SK-N-SH (cell line): ENCODE measurements around the gene GPATCH1. TPM values are rescaled to one million over a fixed set of nuclear protein-coding genes. Genes with fewer than 3 reads are reported as not detected.

Experiments used
- CTCF ChIA-PET: fragments of 300-600, 350-600 bp; formaldehyde crosslinking; extraction: SDS; loops from one replicate; lab custom pipeline; 2021; lab: Yijun Ruan, JAX
- POLR2A ChIA-PET: fragments of 350-600 bp; sonication (Branson Sonifier 250); formaldehyde crosslinking; extraction: SDS; loops from one replicate; lab custom pipeline; 2020; ENCODE audit warnings: antibody characterized with exemption, inconsistent platforms; lab: Yijun Ruan, JAX
- DNase-seq: peaks from one replicate; pipeline ENCODE4 v3.0.0; 2012
- H2AFZ ChIP-seq: fragments of 200-600 bp; sonication (generic); 2 replicates; pipeline ENCODE4 v1.8.1; 2016; ENCODE audit warnings: antibody characterized with exemption, mild to moderate bottlenecking, low read depth
- H3F3A ChIP-seq: fragments of 200-600 bp; sonication (generic); replicated peaks from 2 replicates; pipeline ENCODE3; 2016; ENCODE audit warnings: antibody characterized with exemption, mild to moderate bottlenecking; ENCODE audit not compliant: insufficient read depth
- H3K27ac ChIP-seq, 2 experiments: fragments of 200-500 bp in 1 of 2; fragments of 200-600 bp in 1 of 2; sonication (Bioruptor generic) in 1 of 2; sonication (generic), shearing (Covaris generic) in 1 of 2; 2 replicates each; pipeline versions ENCODE4 v1.5.1 to v1.6.1; 2014 to 2016; ENCODE audit warnings: low read depth in 2 of 2, inconsistent platforms in 1 of 2, low read length in 1 of 2, mild to moderate bottlenecking in 1 of 2, mixed read lengths in 1 of 2
- H3K27me3 ChIP-seq: fragments of 200-600 bp; sonication (generic), shearing (Covaris generic); 2 replicates; pipeline ENCODE4 v1.6.1; 2016; ENCODE audit warnings: mixed run types; ENCODE audit not compliant: insufficient read depth
- H3K36me3 ChIP-seq, 2 experiments: fragments of 200-500 bp in 1 of 2; fragments of 200-600 bp in 1 of 2; sonication (Bioruptor generic) in 1 of 2; sonication (generic) in 1 of 2; replicated peaks in 1 of 2; 2 replicates each; pipeline versions ENCODE3 to v1.5.1; 2014 to 2016; ENCODE audit warnings: low read length in 1 of 2, mild to moderate bottlenecking in 1 of 2; ENCODE audit not compliant: insufficient read depth in 2 of 2, control insufficient read depth in 1 of 2
- H3K4me1 ChIP-seq, 2 experiments: fragments of 200-500 bp in 1 of 2; fragments of 200-600 bp in 1 of 2; sonication (Bioruptor generic) in 1 of 2; sonication (generic), shearing (Covaris generic) in 1 of 2; 2 replicates each; pipeline versions ENCODE4 v1.5.1 to v1.6.1; 2014 to 2016; ENCODE audit warnings: low read depth in 1 of 2, low read length in 1 of 2, mixed run types in 1 of 2; ENCODE audit not compliant: insufficient read depth in 2 of 2, control insufficient read depth in 1 of 2
- H3K4me2 ChIP-seq: fragments of 200-600 bp; sonication (generic), shearing (Covaris generic); 2 replicates; pipeline ENCODE4 v1.6.1; 2017; ENCODE audit warnings: mixed run types
- H3K4me3 ChIP-seq, 2 experiments: fragments of 200-500 bp in 1 of 2; fragments of 200-600 bp in 1 of 2; sonication (Bioruptor generic) in 1 of 2; sonication (generic), shearing (Covaris generic) in 1 of 2; 2 replicates each; pipeline versions ENCODE4 v1.5.1 to v1.8.1; 2014 to 2016; ENCODE audit warnings: low read depth in 2 of 2, inconsistent platforms in 1 of 2, low read length in 1 of 2, mild to moderate bottlenecking in 1 of 2, mixed read lengths in 1 of 2, moderate library complexity in 1 of 2
- H3K79me2 ChIP-seq: fragments of 200-600 bp; sonication (generic); 2 replicates; pipeline ENCODE4 v1.8.1; 2017; ENCODE audit warnings: mild to moderate bottlenecking; ENCODE audit not compliant: insufficient read depth
- H3K9ac ChIP-seq: fragments of 200-600 bp; sonication (generic); 2 replicates; pipeline ENCODE4 v1.6.1; 2017; ENCODE audit warnings: mixed run types
- H3K9me2 ChIP-seq: fragments of 200-600 bp; sonication (generic); 2 replicates; pipeline ENCODE4 v1.6.1; 2017; ENCODE audit warnings: mixed run types
- H3K9me3 ChIP-seq: fragments of 200-600 bp; sonication (generic); 2 replicates; pipeline ENCODE4 v1.6.1; 2017; ENCODE audit warnings: mixed run types, mild to moderate bottlenecking, moderate library complexity
- H4K20me1 ChIP-seq: fragments of 200-600 bp; sonication (generic); 2 replicates; pipeline ENCODE4 v1.6.1; 2017; ENCODE audit warnings: mild to moderate bottlenecking, mixed run types; ENCODE audit not compliant: insufficient read depth
- CTCF ChIP-seq: fragments of 200-600 bp; sonication (generic); IDR thresholded peaks from 2 replicates; pipeline ENCODE4 v1.6.1; 2017; ENCODE audit warnings: antibody characterized with exemption, mild to moderate bottlenecking, moderate library complexity
- FOSL2 ChIP-seq: IDR thresholded peaks from 2 replicates; pipeline ENCODE4 v1.4.0; 2012; ENCODE audit warnings: low read depth, mild to moderate bottlenecking, moderate library complexity, borderline replicate concordance
- FOXM1 ChIP-seq: IDR thresholded peaks from 2 replicates; pipeline ENCODE4 v1.4.0; 2012; ENCODE audit warnings: low read depth, mild to moderate bottlenecking
- GABPA ChIP-seq: IDR thresholded peaks from 2 replicates; pipeline ENCODE4 v1.4.0; 2012; ENCODE audit warnings: low read depth, mild to moderate bottlenecking
- GATA2 ChIP-seq: sonication (generic); formaldehyde crosslinking; IDR thresholded peaks from 2 replicates; pipeline ENCODE4 v1.5.0; 2020; ENCODE audit warnings: mild to moderate bottlenecking, missing genetic modification reagents
- JUND ChIP-seq: IDR thresholded peaks from 2 replicates; pipeline ENCODE4 v1.4.0; 2012
- MAX ChIP-seq: IDR thresholded peaks from 2 replicates; pipeline ENCODE4 v1.4.0; 2012; ENCODE audit warnings: low read depth
- MXI1 ChIP-seq: IDR thresholded peaks from 2 replicates; pipeline ENCODE4 v1.6.1; 2012; ENCODE audit warnings: mild to moderate bottlenecking, low read depth, low read length, improper control_type of control experiment
- PBX3 ChIP-seq: IDR thresholded peaks from 2 replicates; pipeline ENCODE4; 2012
- POLR2AphosphoS5 ChIP-seq: IDR thresholded peaks from 2 replicates; pipeline ENCODE4 v1.6.1; 2012; ENCODE audit warnings: low read depth, low read length
- SIN3A ChIP-seq: IDR thresholded peaks from 2 replicates; pipeline ENCODE4 v1.6.1; 2012; ENCODE audit warnings: low read depth, mild to moderate bottlenecking, low read length, moderate library complexity, borderline replicate concordance
- SMC3 ChIP-seq: IDR thresholded peaks from 2 replicates; pipeline ENCODE4 v1.6.1; 2012; ENCODE audit warnings: low read depth, low read length, improper control_type of control experiment
- USF1 ChIP-seq: IDR thresholded peaks from 2 replicates; pipeline ENCODE4 v1.4.0; 2012; ENCODE audit warnings: low read depth, borderline replicate concordance
- YY1 ChIP-seq: IDR thresholded peaks from 2 replicates; pipeline ENCODE4 v1.4.0; 2012; ENCODE audit warnings: low read depth, mild to moderate bottlenecking
- ZBTB33 ChIP-seq: IDR thresholded peaks from 2 replicates; pipeline ENCODE4 v1.4.0; 2012; ENCODE audit warnings: low read depth, borderline replicate concordance
- WGBS: methylation state at CpG from one replicate; pipeline ENCODE4 v1.1.6; 2017; ENCODE audit warnings: low lambda C conversion rate; 5-methylcytosine and 5-hydroxymethylcytosine counted together
- polyA plus RNA-seq, 3 experiments: library from polyadenylated mRNA; depleted of rRNA; stranded (reverse); fragments of >200 nt; gene quantifications; 2 replicates each; pipeline ENCODE4 v1.2.3, GENCODE V29; 2012

The GPATCH1 gene
- polyA plus RNA-seq, 1 of the 3 experiments (the other 2 are of a cell fraction) = 5.9 TPM

GRCh38 chr19:33139165-33139564 is 58.2 kb downstream of the GPATCH1 start:
- Histone ChIP-seq H3K79me2 (no peaks in the 10 kb centered on the region), H3K9me2 (no peaks in the 10 kb centered on the region), H3K36me3 (no peaks in the 10 kb centered on the region), H3K9ac (no peak overlapping the region), H3K4me1 (peaks cover 0 to 5% of the 10 kb centered on the region in 2 experiments; a peak in 1 of 4 replicates), H3K9me3 (no peaks in the 10 kb centered on the region), H3F3A (no peaks in the 10 kb centered on the region), H3K27ac (no peak overlapping the region), H2AFZ (no peak overlapping the region)
- ChIA-PET CTCF (interaction anchor here (1.2 to 2.9 kb wide), 2 partner anchors 14 to 45 kb away, joined by 3 to 8 read pairs; no protein-coding TSS in a partner anchor), POLR2A (no interaction called here)
- no peak for DNase-seq
- TF ChIP-seq CTCF (no peak), JUND (no peak), USF1 (no peak), FOSL2 (no peak), MXI1 (no peak), PBX3 (no peak), GABPA (no peak), SMC3 (no peak), SIN3A (no peak), GATA2 (CRISPR knock-in tag) (no peak), MAX (no peak), YY1 (no peak), ZBTB33 (no peak), POLR2AphosphoS5 (no peak), FOXM1 (no peak)
- TF ChIP-seq, all 33 proteins: peak for 0
- 58% methylated on average over 3 of the region's 4 CpGs for WGBS
- Histone ChIP-seq H3K4me2 (no peak overlapping the region), H4K20me1 (no peaks in the 10 kb centered on the region), H3K27me3 (no peaks in the 10 kb centered on the region), H3K4me3 (no peak overlapping the region)
